ENCODE results near the gene PNMT. TPM values are rescaled to one million over a fixed set of nuclear protein-coding genes. Genes with fewer than 3 reads are reported as not detected.
A peak's percentile ranks its signal among the peaks of the same experiment; 100 is the strongest.

The PNMT gene
- total RNA-seq, 1 donor from 2014 or later = 3.9 TPM

DNA sequence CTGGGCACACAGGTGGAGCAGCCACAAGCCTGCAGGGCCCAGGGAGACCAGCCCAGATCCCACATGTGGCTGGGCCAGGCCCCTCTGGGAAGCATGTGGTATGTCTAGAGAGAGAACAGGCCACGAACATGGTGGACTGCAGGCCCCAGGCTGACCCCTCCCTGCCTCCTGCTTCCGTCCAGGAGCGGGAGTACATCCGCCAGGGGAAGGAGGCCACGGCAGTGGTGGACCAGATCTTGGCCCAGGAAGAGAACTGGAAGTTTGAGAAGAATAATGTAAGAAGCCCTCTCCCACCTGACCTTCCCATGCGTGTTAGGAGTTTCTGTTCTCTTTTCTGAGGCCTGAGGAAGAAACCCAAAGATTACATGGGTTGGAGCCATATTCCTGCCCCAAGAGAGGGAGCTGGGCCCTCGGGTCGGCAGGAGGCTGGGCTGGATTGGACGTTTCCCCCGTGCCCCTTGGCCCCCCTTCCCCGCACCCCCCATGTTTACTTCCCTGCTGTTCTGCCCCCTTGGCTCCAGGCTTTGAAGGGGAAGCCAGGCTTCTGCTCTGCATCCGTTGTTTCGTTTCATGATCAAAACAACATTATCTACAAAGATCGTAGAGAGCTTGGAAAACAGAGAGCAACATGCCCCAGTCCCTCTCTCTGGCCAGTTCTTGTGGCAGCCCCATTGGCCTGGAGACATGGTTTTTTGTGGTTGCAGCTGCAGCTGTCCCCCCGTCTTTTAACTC, 8.8 kb upstream of the PNMT start:
- H3K9me3 ChIP-seq = no peaks in the 10 kb centered on the region
- intact Hi-C loops (cut with DNase I) = no loop called here
- no peak for DNase-seq
- H3K36me3 ChIP-seq = peaks cover 79% of the 10 kb centered on the region
- H3K4me1 ChIP-seq = peaks cover 56% of the 10 kb centered on the region
- no peak for TF ChIP-seq CTCF (IDR thresholded peaks at IDR 0.05)
- peak overlapping the region; percentile 85 for H3K27ac ChIP-seq
- H3K4me3 ChIP-seq = no peak overlapping the region
- H3K27me3 ChIP-seq (ENCODE audit: low read depth) = no peaks in the 10 kb centered on the region
- no peak for ATAC-seq

- Histone ChIP-seq H3K27ac (peak overlapping the region; percentile 85), H3K4me3 (peak overlapping the region; percentile 18), H3K36me3 (peaks cover 74% of the 10 kb centered on the region), H3K9me3 (no peaks in the 10 kb centered on the region), H3K4me1 (peaks cover 61% of the 10 kb centered on the region), H3K27me3 (ENCODE audit: low read depth) (no peaks in the 10 kb centered on the region)
- ATAC-seq = no peak
- no peak for DNase-seq
- intact Hi-C loops (cut with DNase I) = no loop called here
- no peak for TF ChIP-seq CTCF (IDR thresholded peaks at IDR 0.05)
These were observed 8.3 kb upstream of the PNMT start for GRCh38 chr17:39660011-39660360.

- H3K36me3 ChIP-seq = peaks cover 67% of the 10 kb centered on the region
- H3K27ac ChIP-seq = peak overlapping the region; percentile 85
- peak; percentile 9 to 24 for ATAC-seq
- peaks cover under 1% of the 10 kb centered on the region for H3K27me3 ChIP-seq (ENCODE audit: low read depth)
- intact Hi-C loops (cut with DNase I) = no loop called here
- H3K4me1 ChIP-seq = peaks cover 67% of the 10 kb centered on the region
- DNase-seq = no peak
- TF ChIP-seq CTCF (IDR thresholded peaks at IDR 0.05) = no peak
- peak overlapping the region; percentile 27 for H3K4me3 ChIP-seq
- H3K9me3 ChIP-seq = no peaks in the 10 kb centered on the region
These were observed 7.6 kb upstream of the PNMT start for GRCh38 chr17:39660397-39661385.

GRCh38 chr17:39661744-39662541, 6.3 kb upstream of the PNMT start:
- H3K36me3 ChIP-seq = peaks cover 60% of the 10 kb centered on the region
- H3K27me3 ChIP-seq (ENCODE audit: low read depth) = peaks cover 12% of the 10 kb centered on the region
- H3K27ac ChIP-seq = peak overlapping the region; percentile 85
- TF ChIP-seq CTCF (IDR thresholded peaks at IDR 0.05) = no peak
- peaks cover 78% of the 10 kb centered on the region for H3K4me1 ChIP-seq
- ATAC-seq (no peak), DNase-seq (no peak)
- intact Hi-C loops (cut with DNase I) = no loop called here
- H3K4me3 ChIP-seq = peak overlapping the region; percentile 27
- no peaks in the 10 kb centered on the region for H3K9me3 ChIP-seq
